Measurements from ENCODE around the gene FAM120A. TPM values are rescaled to one million over a fixed set of nuclear protein-coding genes. Genes with fewer than 3 reads are reported as not detected.

The FAM120A gene
- polyA plus RNA-seq, 1 donor from 2014 or later, result 8.9 TPM

DNA sequence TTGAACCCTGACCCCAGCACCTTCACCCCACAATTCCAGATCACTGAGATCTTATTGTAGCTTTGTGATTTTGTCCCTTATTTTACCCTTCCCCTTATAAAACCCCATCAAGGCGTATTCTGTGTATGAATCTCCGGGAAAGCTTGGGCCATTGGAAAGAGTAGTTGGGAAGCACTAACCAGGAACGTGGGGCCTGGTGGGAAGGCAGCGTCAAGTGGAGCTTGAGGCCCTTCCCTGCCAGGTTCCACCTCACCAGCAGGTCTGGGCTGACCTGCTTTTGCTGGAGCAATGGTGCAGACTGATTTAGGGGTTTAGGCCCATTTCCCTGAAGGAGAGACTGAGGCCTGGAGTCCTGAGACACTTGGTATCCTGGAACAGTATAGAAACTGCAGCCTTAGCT is 134.2 kb downstream of the FAM120A start:
- Histone ChIP-seq H3K9me2 (ENCODE audit: insufficient read depth, low read length) (no peaks in the 10 kb centered on the region), H3K36me3 (ENCODE audit: insufficient read depth, low read length) (no peaks in the 10 kb centered on the region), H3F3A (ENCODE audit: insufficient read depth, low read length, poor library complexity, severe bottlenecking) (no peaks in the 10 kb centered on the region), H3K9ac (ENCODE audit: low read length) (no peak overlapping the region), H3K4me3 (ENCODE audit: low read length) (no peak overlapping the region), H3K4me2 (ENCODE audit: low read length) (no peak overlapping the region), H2AFZ (ENCODE audit: low read depth, low read length) (no peak overlapping the region), H4K20me1 (ENCODE audit: insufficient read depth) (peaks cover 6% of the 10 kb centered on the region), H3K27me3 (ENCODE audit: insufficient read depth, low read depth, low read length) (no peaks in the 10 kb centered on the region), H3K9me3 (ENCODE audit: low read length) (no peaks in the 10 kb centered on the region), H3K27ac (ENCODE audit: low read length) (no peak overlapping the region), H3K79me2 (replicated peaks; ENCODE audit: insufficient read depth, low read length) (peaks cover 57% of the 10 kb centered on the region)
- TF ChIP-seq, protein P1, sequence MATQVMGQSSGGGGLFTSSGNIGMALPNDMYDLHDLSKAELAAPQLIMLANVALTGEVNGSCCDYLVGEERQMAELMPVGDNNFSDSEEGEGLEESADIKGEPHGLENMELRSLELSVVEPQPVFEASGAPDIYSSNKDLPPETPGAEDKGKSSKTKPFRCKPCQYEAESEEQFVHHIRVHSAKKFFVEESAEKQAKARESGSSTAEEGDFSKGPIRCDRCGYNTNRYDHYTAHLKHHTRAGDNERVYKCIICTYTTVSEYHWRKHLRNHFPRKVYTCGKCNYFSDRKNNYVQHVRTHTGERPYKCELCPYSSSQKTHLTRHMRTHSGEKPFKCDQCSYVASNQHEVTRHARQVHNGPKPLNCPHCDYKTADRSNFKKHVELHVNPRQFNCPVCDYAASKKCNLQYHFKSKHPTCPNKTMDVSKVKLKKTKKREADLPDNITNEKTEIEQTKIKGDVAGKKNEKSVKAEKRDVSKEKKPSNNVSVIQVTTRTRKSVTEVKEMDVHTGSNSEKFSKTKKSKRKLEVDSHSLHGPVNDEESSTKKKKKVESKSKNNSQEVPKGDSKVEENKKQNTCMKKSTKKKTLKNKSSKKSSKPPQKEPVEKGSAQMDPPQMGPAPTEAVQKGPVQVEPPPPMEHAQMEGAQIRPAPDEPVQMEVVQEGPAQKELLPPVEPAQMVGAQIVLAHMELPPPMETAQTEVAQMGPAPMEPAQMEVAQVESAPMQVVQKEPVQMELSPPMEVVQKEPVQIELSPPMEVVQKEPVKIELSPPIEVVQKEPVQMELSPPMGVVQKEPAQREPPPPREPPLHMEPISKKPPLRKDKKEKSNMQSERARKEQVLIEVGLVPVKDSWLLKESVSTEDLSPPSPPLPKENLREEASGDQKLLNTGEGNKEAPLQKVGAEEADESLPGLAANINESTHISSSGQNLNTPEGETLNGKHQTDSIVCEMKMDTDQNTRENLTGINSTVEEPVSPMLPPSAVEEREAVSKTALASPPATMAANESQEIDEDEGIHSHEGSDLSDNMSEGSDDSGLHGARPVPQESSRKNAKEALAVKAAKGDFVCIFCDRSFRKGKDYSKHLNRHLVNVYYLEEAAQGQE (IDR thresholded peaks at IDR 0.05; ENCODE audit: borderline replicate concordance), result no peak
- TF ChIP-seq EP300 (conservative IDR thresholded peaks at IDR 0.05; ENCODE audit: poor library complexity, severe bottlenecking) (no peak), TAF1 (IDR thresholded peaks at IDR 0.05; ENCODE audit: low read depth) (no peak), MXI1 (conservative IDR thresholded peaks at IDR 0.05; ENCODE audit: poor library complexity, severe bottlenecking) (no peak), SMC3 (conservative IDR thresholded peaks at IDR 0.05; ENCODE audit: poor library complexity) (no peak), POLR2AphosphoS5 (IDR thresholded peaks at IDR 0.05) (no peak)

DNA sequence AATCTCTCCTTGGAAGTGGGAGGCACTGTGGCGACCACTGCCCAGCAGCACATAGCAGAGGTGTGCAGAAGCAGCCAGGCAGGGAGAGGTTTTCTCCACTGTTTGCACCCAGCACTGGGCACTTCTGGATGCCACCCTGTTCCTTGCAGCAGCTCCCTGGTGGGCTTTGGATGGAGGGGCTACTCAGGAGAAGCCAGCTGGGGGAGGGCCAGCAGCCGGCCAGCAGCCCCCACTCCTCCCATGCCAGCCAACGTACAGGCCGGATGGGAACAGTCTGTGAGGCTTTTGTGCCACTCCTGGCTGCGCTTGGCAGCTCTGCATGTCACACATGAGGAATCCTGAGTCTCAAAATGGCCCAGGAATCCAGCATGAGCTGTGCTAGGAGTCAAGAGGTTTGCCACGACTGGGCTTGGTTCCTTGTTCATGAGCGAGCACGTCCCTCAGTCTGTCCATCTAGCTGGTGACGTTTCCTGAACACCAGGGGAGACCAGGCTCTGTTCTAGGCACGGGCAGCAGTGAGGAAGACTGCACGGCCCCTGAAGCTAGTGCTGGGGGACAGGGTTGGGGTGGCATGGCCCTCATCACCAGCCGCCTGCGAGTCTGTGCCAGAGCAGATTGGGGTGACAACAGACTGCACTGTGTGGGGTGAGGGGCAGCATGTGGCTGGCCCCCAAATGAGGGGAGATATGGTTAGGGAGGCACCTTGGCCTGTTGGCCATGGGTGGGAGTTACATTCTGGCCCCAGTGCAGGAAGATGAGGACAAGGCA is 135.0 kb downstream of the FAM120A start:
- Histone ChIP-seq H3K79me2 (replicated peaks; ENCODE audit: insufficient read depth, low read length) (peaks cover 51% of the 10 kb centered on the region), H3K9me2 (ENCODE audit: insufficient read depth, low read length) (no peaks in the 10 kb centered on the region), H3F3A (ENCODE audit: insufficient read depth, low read length, poor library complexity, severe bottlenecking) (no peaks in the 10 kb centered on the region), H3K9ac (ENCODE audit: low read length) (no peak overlapping the region), H2AFZ (ENCODE audit: low read depth, low read length) (no peak overlapping the region), H3K27me3 (ENCODE audit: insufficient read depth, low read depth, low read length) (no peaks in the 10 kb centered on the region), H3K36me3 (ENCODE audit: insufficient read depth, low read length) (no peaks in the 10 kb centered on the region), H3K27ac (ENCODE audit: low read length) (no peak overlapping the region), H3K9me3 (ENCODE audit: low read length) (no peaks in the 10 kb centered on the region), H4K20me1 (ENCODE audit: insufficient read depth) (peaks cover 3% of the 10 kb centered on the region), H3K4me3 (ENCODE audit: low read length) (no peak overlapping the region), H3K4me2 (ENCODE audit: low read length) (no peak overlapping the region)
- TF ChIP-seq SMC3 (conservative IDR thresholded peaks at IDR 0.05; ENCODE audit: poor library complexity), result no peak
- TF ChIP-seq, protein P2, sequence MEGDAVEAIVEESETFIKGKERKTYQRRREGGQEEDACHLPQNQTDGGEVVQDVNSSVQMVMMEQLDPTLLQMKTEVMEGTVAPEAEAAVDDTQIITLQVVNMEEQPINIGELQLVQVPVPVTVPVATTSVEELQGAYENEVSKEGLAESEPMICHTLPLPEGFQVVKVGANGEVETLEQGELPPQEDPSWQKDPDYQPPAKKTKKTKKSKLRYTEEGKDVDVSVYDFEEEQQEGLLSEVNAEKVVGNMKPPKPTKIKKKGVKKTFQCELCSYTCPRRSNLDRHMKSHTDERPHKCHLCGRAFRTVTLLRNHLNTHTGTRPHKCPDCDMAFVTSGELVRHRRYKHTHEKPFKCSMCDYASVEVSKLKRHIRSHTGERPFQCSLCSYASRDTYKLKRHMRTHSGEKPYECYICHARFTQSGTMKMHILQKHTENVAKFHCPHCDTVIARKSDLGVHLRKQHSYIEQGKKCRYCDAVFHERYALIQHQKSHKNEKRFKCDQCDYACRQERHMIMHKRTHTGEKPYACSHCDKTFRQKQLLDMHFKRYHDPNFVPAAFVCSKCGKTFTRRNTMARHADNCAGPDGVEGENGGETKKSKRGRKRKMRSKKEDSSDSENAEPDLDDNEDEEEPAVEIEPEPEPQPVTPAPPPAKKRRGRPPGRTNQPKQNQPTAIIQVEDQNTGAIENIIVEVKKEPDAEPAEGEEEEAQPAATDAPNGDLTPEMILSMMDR (IDR thresholded peaks at IDR 0.05; ENCODE audit: poor library complexity, severe bottlenecking), result no peak
- TF ChIP-seq POLR2AphosphoS5 (IDR thresholded peaks at IDR 0.05), result no peak
- TF ChIP-seq MXI1 (conservative IDR thresholded peaks at IDR 0.05; ENCODE audit: poor library complexity, severe bottlenecking), result no peak
- no peak for TF ChIP-seq RAD21 (conservative IDR thresholded peaks at IDR 0.05)
- TF ChIP-seq EP300 (conservative IDR thresholded peaks at IDR 0.05; ENCODE audit: poor library complexity, severe bottlenecking), result no peak
- TF ChIP-seq, protein P1 (IDR thresholded peaks at IDR 0.05; ENCODE audit: borderline replicate concordance), result no peak
- TF ChIP-seq EZH2 (IDR thresholded peaks at IDR 0.05; ENCODE audit: borderline replicate concordance, insufficient read depth, low read length, poor library complexity, severe bottlenecking), result no peak
- no peak for TF ChIP-seq TAF1 (IDR thresholded peaks at IDR 0.05; ENCODE audit: low read depth)

All from neural cell (in vitro differentiated cells).